GM12874 (cell line): Measurements from ENCODE around the gene TPRKB.

ENCODE experiments used
- CTCF ChIP-seq: IDR thresholded peaks from 2 replicates; pipeline ENCODE4 v1.5.1; 2011; ENCODE audit warnings: low read depth, mild to moderate bottlenecking, control low read depth, low read length, moderate library complexity; ENCODE audit not compliant: insufficient read depth

TPRKB gene

GRCh38 chr2:73679951-73680571 is 57.1 kb downstream of the TPRKB start:
- TF ChIP-seq CTCF = peak; percentile 50
